HepG2 (cell line): ENCODE measurements around the gene ZNF771. TPM values are rescaled to one million over a fixed set of nuclear protein-coding genes. Genes with fewer than 3 reads are reported as not detected.

Experiments
- ATAC-seq: fragments of 200-7000 bp; cut with Tn5 transposase; 3 replicates; pipeline ENCODE4 v1.9.1; 2020; ENCODE audit warnings: mild to moderate bottlenecking, moderate library complexity
- BruUV-seq: library from RNA; stranded (reverse); fragments of 400-500 nt; replicated peaks from 2 replicates; lab custom pipeline; 2021; lab: Mats Ljungman, UMichigan
- CTCF ChIA-PET: fragments of 300-600 bp; formaldehyde crosslinking; extraction: SDS; loops from one replicate; lab custom pipeline; 2021; ENCODE audit warnings: low total read pairs, inconsistent platforms, low intra/inter-chr PET ratio; lab: Yijun Ruan, JAX
- POLR2A ChIA-PET: fragments of 350-600 bp; sonication (Branson Sonifier 250); formaldehyde crosslinking; loops from one replicate; lab custom pipeline; 2020; ENCODE audit warnings: antibody characterized with exemption, inconsistent platforms; lab: Yijun Ruan, JAX
- DNase-seq: peaks from one replicate; pipeline ENCODE4 v3.0.0-alpha.2; 2015; ENCODE audit warnings: low spot score
- FAIRE-seq: peaks from 3 replicates; lab custom pipeline; 2011; peaks lifted over from hg19 to GRCh38; lab: Jason Lieb, UNC
- H2AFZ ChIP-seq: one replicate; pipeline ENCODE4 v1.6.1; 2011; ENCODE audit warnings: low read length, inconsistent platforms
- H3K27ac ChIP-seq: fragments of 300-600 bp; 3 replicates; pipeline ENCODE4 v1.8.0; 2011; ENCODE audit warnings: mixed run types, mild to moderate bottlenecking, mixed read lengths, low read length, inconsistent platforms; ENCODE audit not compliant: insufficient read depth; ENCODE audit errors: extremely low read length
- H3K27me3 ChIP-seq, 2 experiments: fragments of 200-600 bp in 1 of 2; 2 replicates in 1 of 2; 3 replicates in 1 of 2; pipeline versions ENCODE4 v1.6.0 to v1.8.0; 2011; ENCODE audit warnings: low read length in 2 of 2, mild to moderate bottlenecking in 2 of 2, moderate library complexity in 2 of 2, inconsistent platforms in 1 of 2; ENCODE audit not compliant: insufficient read depth in 2 of 2, control insufficient read depth in 1 of 2
- H3K36me3 ChIP-seq, 2 experiments: fragments of 200-600 bp in 1 of 2; replicated peaks in 1 of 2; 2 replicates in 1 of 2; 3 replicates in 1 of 2; pipeline versions ENCODE4 v1.5.1 to v1.8.0; 2011; ENCODE audit warnings: low read length in 2 of 2, inconsistent platforms in 1 of 2; ENCODE audit not compliant: insufficient read depth in 2 of 2, control insufficient read depth in 1 of 2
- H3K4me1 ChIP-seq: 2 replicates; pipeline ENCODE4 v1.5.1; 2012; ENCODE audit warnings: low read length, inconsistent platforms; ENCODE audit not compliant: insufficient read depth
- H3K4me2 ChIP-seq: 2 replicates; pipeline ENCODE4 v1.6.0; 2011; ENCODE audit warnings: low read depth, low read length, inconsistent platforms
- H3K4me3 ChIP-seq, 3 experiments: fragments of 200-600 bp in 1 of 3; sonication (generic), shearing (Covaris generic) in 1 of 3; replicated peaks in 1 of 3; 2 replicates each; pipeline ENCODE4 v1.5.1; 2011 to 2016; ENCODE audit warnings: low read length in 3 of 3, inconsistent platforms in 2 of 3, low read depth in 2 of 3, mild to moderate bottlenecking in 2 of 3, control low read depth in 1 of 3, mixed read lengths in 1 of 3; ENCODE audit not compliant: insufficient read depth in 1 of 3
- H3K79me2 ChIP-seq: one replicate; pipeline ENCODE4 v1.6.1; 2011; ENCODE audit warnings: low read length, inconsistent platforms; ENCODE audit not compliant: insufficient read depth
- H3K9ac ChIP-seq: 2 replicates; pipeline ENCODE4 v1.6.0; 2011; ENCODE audit warnings: mild to moderate bottlenecking, low read depth, low read length, inconsistent platforms; ENCODE audit not compliant: insufficient read depth
- H3K9me3 ChIP-seq: 2 replicates; pipeline ENCODE4 v1.5.1; 2012; ENCODE audit warnings: mild to moderate bottlenecking, low read length
- H4K20me1 ChIP-seq: 2 replicates; pipeline ENCODE4 v1.6.0; 2011; ENCODE audit warnings: inconsistent platforms, mild to moderate bottlenecking, low read length, moderate library complexity; ENCODE audit not compliant: insufficient read depth
- FOXA1 ChIP-seq, 2 experiments: fragments of 450-650 bp in 1 of 2; sonication (generic) in 1 of 2; formaldehyde crosslinking in 1 of 2; IDR thresholded peaks; 2 replicates each; pipeline versions ENCODE4 v1.4.0 to v1.6.1; 2016 to 2020; ENCODE audit warnings: missing genetic modification reagents in 1 of 2
- FOXM1 ChIP-seq: sonication (generic); formaldehyde crosslinking; IDR thresholded peaks from 2 replicates; pipeline ENCODE4 v1.5.0; 2020; ENCODE audit warnings: missing genetic modification reagents
- POLR2AphosphoS2 ChIP-seq: IDR thresholded peaks from 2 replicates; pipeline ENCODE4 v1.6.1; 2011; ENCODE audit warnings: low read depth, low read length, improper control_type of control experiment
- PREB ChIP-seq: sonication (generic); formaldehyde crosslinking; IDR thresholded peaks from 2 replicates; pipeline ENCODE4 v1.4.0; 2020; ENCODE audit warnings: missing genetic modification reagents
- SOX13 ChIP-seq, 3 experiments: fragments of 450-650 bp in 1 of 3; sonication (generic) in 1 of 3; formaldehyde crosslinking in 1 of 3; IDR thresholded peaks in 2 of 3; conservative IDR thresholded peaks in 1 of 3; 2 replicates each; pipeline versions ENCODE4 v1.5.0 to v1.6.1; 2016 to 2020; ENCODE audit warnings: antibody characterized with exemption in 1 of 3, mild to moderate bottlenecking in 1 of 3, missing compliant biosample characterization in 1 of 3, missing genetic modification reagents in 1 of 3, moderate library complexity in 1 of 3
- ZC3H4 ChIP-seq: sonication (generic); formaldehyde crosslinking; IDR thresholded peaks from 2 replicates; pipeline ENCODE4 v1.4.0; 2020; ENCODE audit warnings: missing genetic modification reagents, borderline replicate concordance
- ZEB1 ChIP-seq: IDR thresholded peaks from 2 replicates; pipeline ENCODE4 v1.6.1; 2012; ENCODE audit warnings: mild to moderate bottlenecking, low read depth, inconsistent platforms; ENCODE audit not compliant: insufficient replicate concordance
- ZNF121 ChIP-seq: sonication (generic); formaldehyde crosslinking; IDR thresholded peaks from 2 replicates; pipeline ENCODE4 v1.5.0; 2020; ENCODE audit warnings: mild to moderate bottlenecking, missing genetic modification reagents
- WGBS: methylation state at CpG from one replicate; pipeline ENCODE4 v1.1.6; 2017; ENCODE audit warnings: low lambda C conversion rate; 5-methylcytosine and 5-hydroxymethylcytosine counted together
- in situ Hi-C: cut with HindIII; loops from 2 replicates; pipeline ENCODE4 v1.10.0; 2017; ENCODE audit warnings: low pct_unique_long_range_greater_than_20kb; ENCODE audit not compliant: extremely low pct_ligation_motif_present
- intact Hi-C: fragments of 100-400 bp; cut with micrococcal nuclease; formaldehyde crosslinking; loops from one replicate; pipeline ENCODE4 v1.10.0; 2022; ENCODE audit not compliant: unreplicated experiment
- polyA plus RNA-seq, 8 experiments: library from polyadenylated mRNA; depleted of rRNA in 3 of 8; stranded (reverse) in 7 of 8; unstranded in 1 of 8; fragments of >200 nt; fragmentation: Illumina TruSeq in 4 of 8; extraction: Trizol in 4 of 8; gene quantifications; 2 replicates each; pipeline versions ENCODE4 v1.2.1 to v1.2.3, GENCODE V29; 2011 to 2016; ENCODE audit warnings: low read depth in 4 of 8, missing spikeins in 1 of 8, mixed read lengths in 1 of 8; ENCODE audit not compliant: insufficient read depth in 1 of 8
- total RNA-seq, 5 experiments: library from RNA; depleted of rRNA; stranded (reverse); fragments of >200 nt; fragmentation: Illumina TruSeq; extraction: Trizol; gene quantifications; 2 replicates each; pipeline ENCODE4 v1.2.3, GENCODE V29; 2016; ENCODE audit warnings: low read depth in 1 of 5
- TF ChIP-seq, protein P1 (sequence below): sonication (generic); formaldehyde crosslinking; IDR thresholded peaks from 2 replicates; pipeline ENCODE4 v1.5.0; 2020; ENCODE audit warnings: missing genetic modification reagents
- TF ChIP-seq, protein P2 (sequence below): sonication (generic); formaldehyde crosslinking; IDR thresholded peaks from 2 replicates; pipeline ENCODE4 v1.4.0; 2020; ENCODE audit warnings: missing genetic modification reagents, low read depth, mild to moderate bottlenecking, borderline replicate concordance

The ZNF771 gene
- total and polyA plus RNA-seq, 2 of the 13 experiments (the other 11 are each of a cell fraction or from before 2014, with no cell fraction given) = 5.0 to 11.8 TPM

GRCh38 chr16:30380072-30380802 lies 27.2 kb upstream of the ZNF771 start:
- FAIRE-seq = no peak
- H3K4me2 ChIP-seq = no peak overlapping the region
- BruUV-seq = no TSS peak
- H3K4me3 ChIP-seq = no peak overlapping the region
- H3K27me3 ChIP-seq = no peaks in the 10 kb centered on the region
- POLR2A ChIA-PET = interaction anchor here (1.4 to 1.5 kb wide), 2 partner anchors 9 to 22 kb away, joined by 5 to 6 read pairs; no protein-coding TSS in a partner anchor
- no peaks in the 10 kb centered on the region for H3K36me3 ChIP-seq
- no peaks in the 10 kb centered on the region for H3K9me3 ChIP-seq
- ATAC-seq = no peak
- no peak overlapping the region for H2AFZ ChIP-seq
- no peaks in the 10 kb centered on the region for H4K20me1 ChIP-seq
- H3K9ac ChIP-seq = no peak overlapping the region
- in situ Hi-C loops = no loop called here
- H3K4me1 ChIP-seq = peaks cover 52% of the 10 kb centered on the region
- no peak for DNase-seq
- TF ChIP-seq FOXM1 (CRISPR knock-in tag) (0 out of 2 replicates have a peak, but pooled peaks have one; percentile 44), ZNF121 (CRISPR knock-in tag) (peak; percentile 67; the same call in 1 of the 2 replicates), POLR2AphosphoS2 (no peak)
- TF ChIP-seq, all 625 proteins: peak for 2
- CTCF ChIA-PET = no interaction called here
- H3K79me2 ChIP-seq = peaks cover 2% of the 10 kb centered on the region
- intact Hi-C loops = no loop called here
- WGBS = 93% methylated on average over 4 of the region's 4 CpGs
- no peak overlapping the region for H3K27ac ChIP-seq

DNA sequence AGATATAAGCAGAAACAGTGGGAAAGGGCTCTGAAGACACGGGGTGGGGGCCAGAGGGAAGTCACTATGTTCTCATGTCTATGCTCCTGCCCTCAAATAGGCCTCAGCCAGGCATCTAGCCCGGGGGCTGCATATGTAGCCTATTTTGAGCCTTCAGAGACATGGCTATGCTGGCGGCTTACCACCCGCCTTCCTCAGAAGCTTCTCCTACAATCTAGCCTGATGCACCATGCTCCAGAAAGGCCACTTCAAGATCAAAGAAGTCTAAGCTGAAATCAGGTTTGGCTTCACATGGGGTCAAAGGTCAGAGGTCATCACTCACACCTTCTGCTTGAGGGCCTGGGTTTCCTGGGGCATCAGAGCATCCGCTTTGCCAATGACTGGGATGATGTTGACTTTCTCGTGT lies 26.6 kb upstream of the ZNF771 start:
- BruUV-seq = no TSS peak
- DNase-seq (no peak), FAIRE-seq (no peak), ATAC-seq (no peak)
- WGBS = 69% methylated on average over 5 of the region's 6 CpGs
- H3K27ac ChIP-seq = no peak overlapping the region
- peaks cover 52% of the 10 kb centered on the region for H3K4me1 ChIP-seq
- H2AFZ ChIP-seq = no peak overlapping the region
- H3K79me2 ChIP-seq = peaks cover 2% of the 10 kb centered on the region
- no peak overlapping the region for H3K9ac ChIP-seq
- intact Hi-C loops (no loop called here), in situ Hi-C loops (no loop called here)
- no peaks in the 10 kb centered on the region for H4K20me1 ChIP-seq
- H3K4me2 ChIP-seq = peak overlapping the region; percentile 54
- 0 out of 6 replicates have a peak overlapping the region, but pooled peaks of 1 of the 3 experiments have one; percentile 27 for H3K4me3 ChIP-seq
- H3K36me3 ChIP-seq = no peaks in the 10 kb centered on the region
- H3K9me3 ChIP-seq = no peaks in the 10 kb centered on the region
- CTCF ChIA-PET = no interaction called here
- H3K27me3 ChIP-seq = no peaks in the 10 kb centered on the region
- POLR2A ChIA-PET = interaction anchor here (1.4 to 2.9 kb wide), 3 partner anchors 10 to 26 kb away, joined by 5 to 14 read pairs (median 9); partner anchors contain the start of genes ZNF48 and ZNF771
- no peak for TF ChIP-seq SOX13 (IDR thresholded peaks at IDR 0.05)
- TF ChIP-seq SOX13 (CRISPR knock-in tag; conservative IDR thresholded peaks at IDR 0.05 in 1 of 2, IDR thresholded peaks at IDR 0.05 in 1 of 2) = 0 out of 4 replicates have a peak, but pooled peaks of 1 of the 2 experiments have one; percentile 8
- TF ChIP-seq ZC3H4 = 0 out of 2 replicates have a peak, but pooled peaks have one; percentile 44
- TF ChIP-seq ZEB1 = no peak
- no peak for TF ChIP-seq FOXA1 (IDR thresholded peaks at IDR 0.05)
- 0 out of 2 replicates have a peak, but pooled peaks have one; percentile 5 for TF ChIP-seq FOXA1 (CRISPR knock-in tag; IDR thresholded peaks at IDR 0.05)
- TF ChIP-seq, protein P1, sequence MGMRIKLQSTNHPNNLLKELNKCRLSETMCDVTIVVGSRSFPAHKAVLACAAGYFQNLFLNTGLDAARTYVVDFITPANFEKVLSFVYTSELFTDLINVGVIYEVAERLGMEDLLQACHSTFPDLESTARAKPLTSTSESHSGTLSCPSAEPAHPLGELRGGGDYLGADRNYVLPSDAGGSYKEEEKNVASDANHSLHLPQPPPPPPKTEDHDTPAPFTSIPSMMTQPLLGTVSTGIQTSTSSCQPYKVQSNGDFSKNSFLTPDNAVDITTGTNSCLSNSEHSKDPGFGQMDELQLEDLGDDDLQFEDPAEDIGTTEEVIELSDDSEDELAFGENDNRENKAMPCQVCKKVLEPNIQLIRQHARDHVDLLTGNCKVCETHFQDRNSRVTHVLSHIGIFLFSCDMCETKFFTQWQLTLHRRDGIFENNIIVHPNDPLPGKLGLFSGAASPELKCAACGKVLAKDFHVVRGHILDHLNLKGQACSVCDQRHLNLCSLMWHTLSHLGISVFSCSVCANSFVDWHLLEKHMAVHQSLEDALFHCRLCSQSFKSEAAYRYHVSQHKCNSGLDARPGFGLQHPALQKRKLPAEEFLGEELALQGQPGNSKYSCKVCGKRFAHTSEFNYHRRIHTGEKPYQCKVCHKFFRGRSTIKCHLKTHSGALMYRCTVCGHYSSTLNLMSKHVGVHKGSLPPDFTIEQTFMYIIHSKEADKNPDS (CRISPR knock-in tag) = peak; percentile 42; the same call in 1 of the 2 replicates
- no peak for TF ChIP-seq PREB (CRISPR knock-in tag)
- TF ChIP-seq, protein P2, sequence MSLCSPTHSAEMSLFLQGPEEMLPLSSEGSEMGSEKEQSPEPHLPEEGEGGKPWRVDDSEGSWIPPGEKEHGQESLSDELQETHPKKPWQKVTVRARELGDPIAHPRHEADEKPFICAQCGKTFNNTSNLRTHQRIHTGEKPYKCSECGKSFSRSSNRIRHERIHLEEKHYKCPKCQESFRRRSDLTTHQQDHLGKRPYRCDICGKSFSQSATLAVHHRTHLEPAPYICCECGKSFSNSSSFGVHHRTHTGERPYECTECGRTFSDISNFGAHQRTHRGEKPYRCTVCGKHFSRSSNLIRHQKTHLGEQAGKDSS = no peak
